Measurements from ENCODE around the gene EPX.

Gene EPX

GRCh38 chr17:58165981-58166380, 26.5 kb upstream of the EPX start:
- no peaks in the 10 kb centered on the region for H3K4me1 ChIP-seq (ENCODE audit: control insufficient read depth, insufficient read depth, low read length)
- H3K9ac ChIP-seq (ENCODE audit: low read length) = no peak overlapping the region
- no peak overlapping the region for H3K4me3 ChIP-seq (ENCODE audit: low read length)
- H3K36me3 ChIP-seq (ENCODE audit: control insufficient read depth, insufficient read depth, low read length) = no peaks in the 10 kb centered on the region
- no peaks in the 10 kb centered on the region for H3K9me3 ChIP-seq (ENCODE audit: control insufficient read depth, low read length)
- peaks cover 4% of the 10 kb centered on the region for H3K27me3 ChIP-seq (ENCODE audit: control insufficient read depth, insufficient read depth, low read length)

GRCh38 chr17:58166682-58167081, 25.8 kb upstream of the EPX start, which contains the start of gene OR4D2:
Gene OR4D2 (plus strand): TSS chr17:58166982. CDS start chr17:58169656, 2,674 bp downstream.
- Histone ChIP-seq H3K9ac (ENCODE audit: low read length) (no peak within 1 kb of the TSS), H3K4me3 (ENCODE audit: low read length) (no peak within 1 kb of the TSS), H3K4me1 (ENCODE audit: control insufficient read depth, insufficient read depth, low read length) (no peaks in the 10 kb centered on the region), H3K36me3 (ENCODE audit: control insufficient read depth, insufficient read depth, low read length) (no peaks in the 10 kb centered on the region), H3K9me3 (ENCODE audit: control insufficient read depth, low read length) (no peaks in the 10 kb centered on the region), H3K27me3 (ENCODE audit: control insufficient read depth, insufficient read depth, low read length) (peaks cover 4% of the 10 kb centered on the region)

DNA sequence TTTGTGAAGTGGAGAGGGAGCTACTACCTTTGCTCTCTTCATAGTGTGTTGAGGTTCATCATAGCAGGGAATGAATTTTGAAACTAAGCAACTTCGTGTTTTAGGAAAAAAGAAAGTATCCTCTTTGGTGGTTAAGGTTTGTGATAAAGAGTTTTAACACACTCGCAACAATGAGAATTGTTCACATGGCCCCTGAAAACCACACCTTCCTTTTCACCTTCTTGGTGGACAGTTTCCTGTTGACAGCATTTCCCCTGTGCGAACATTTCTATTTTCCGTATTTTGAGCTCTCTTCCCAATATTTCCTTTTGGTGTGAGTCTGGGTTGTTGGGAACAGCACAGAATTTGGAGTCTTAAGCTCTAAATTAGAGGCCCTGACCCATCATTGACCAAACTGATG, 21.9 kb upstream of the EPX start:
- Histone ChIP-seq H3K27me3 (ENCODE audit: control insufficient read depth, insufficient read depth, low read length) (peaks cover 4% of the 10 kb centered on the region), H3K9me3 (ENCODE audit: control insufficient read depth, low read length) (no peaks in the 10 kb centered on the region), H3K36me3 (ENCODE audit: control insufficient read depth, insufficient read depth, low read length) (no peaks in the 10 kb centered on the region), H3K9ac (ENCODE audit: low read length) (no peak overlapping the region), H3K4me1 (ENCODE audit: control insufficient read depth, insufficient read depth, low read length) (no peaks in the 10 kb centered on the region), H3K4me3 (ENCODE audit: low read length) (no peak overlapping the region)

GRCh38 chr17:58172369-58173071, 20.0 kb upstream of the EPX start:
- Histone ChIP-seq H3K27me3 (ENCODE audit: control insufficient read depth, insufficient read depth, low read length) (peaks cover 4% of the 10 kb centered on the region), H3K9ac (ENCODE audit: low read length) (no peak overlapping the region), H3K9me3 (ENCODE audit: control insufficient read depth, low read length) (no peaks in the 10 kb centered on the region), H3K36me3 (ENCODE audit: control insufficient read depth, insufficient read depth, low read length) (no peaks in the 10 kb centered on the region), H3K4me3 (ENCODE audit: low read length) (no peak overlapping the region), H3K4me1 (ENCODE audit: control insufficient read depth, insufficient read depth, low read length) (no peaks in the 10 kb centered on the region)

DNA sequence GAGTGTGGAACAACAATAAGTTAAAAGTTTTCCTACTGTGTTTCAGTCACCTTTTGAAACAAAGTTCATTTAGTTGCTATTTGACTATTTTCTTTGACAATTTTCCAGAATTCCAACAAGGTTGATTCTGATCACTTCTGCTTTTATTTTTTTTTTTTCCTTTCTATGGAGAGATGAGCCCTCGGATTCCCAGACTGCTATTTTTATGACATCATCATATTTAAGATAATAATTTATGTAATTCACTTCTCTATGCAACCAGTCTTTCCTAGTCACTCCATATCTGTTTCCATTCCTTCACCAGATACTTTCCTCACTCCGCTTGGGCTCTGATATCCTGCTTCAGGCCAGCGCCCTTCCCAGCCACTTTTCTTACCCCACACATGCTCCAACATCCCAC, 17.7 kb upstream of the EPX start:
- Histone ChIP-seq H3K4me3 (ENCODE audit: low read length) (no peak overlapping the region), H3K36me3 (ENCODE audit: control insufficient read depth, insufficient read depth, low read length) (no peaks in the 10 kb centered on the region), H3K4me1 (ENCODE audit: control insufficient read depth, insufficient read depth, low read length) (no peaks in the 10 kb centered on the region), H3K9me3 (ENCODE audit: control insufficient read depth, low read length) (no peaks in the 10 kb centered on the region), H3K27me3 (ENCODE audit: control insufficient read depth, insufficient read depth, low read length) (no peaks in the 10 kb centered on the region), H3K9ac (ENCODE audit: low read length) (no peak overlapping the region)

DNA sequence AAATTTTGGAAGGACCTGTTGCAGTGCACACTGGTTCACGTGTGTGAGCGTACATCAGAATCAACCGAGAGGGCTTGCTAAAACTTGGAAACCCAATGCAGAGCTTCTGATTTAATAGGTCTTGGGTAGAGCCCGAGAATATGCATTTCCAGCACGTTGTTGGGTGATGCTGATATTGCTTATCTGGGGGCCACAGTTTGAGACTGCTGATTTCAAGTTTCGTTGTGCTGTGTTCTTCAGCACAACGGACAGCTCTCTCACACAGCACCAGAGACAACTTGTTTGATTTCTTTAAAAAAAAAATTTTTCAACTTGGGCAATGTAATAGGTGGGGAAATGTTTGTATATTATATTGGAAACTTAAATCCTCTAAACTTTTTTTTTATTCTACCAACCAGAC, 16.3 kb upstream of the EPX start:
- Histone ChIP-seq H3K4me1 (ENCODE audit: control insufficient read depth, insufficient read depth, low read length) (no peaks in the 10 kb centered on the region), H3K36me3 (ENCODE audit: control insufficient read depth, insufficient read depth, low read length) (no peaks in the 10 kb centered on the region), H3K27me3 (ENCODE audit: control insufficient read depth, insufficient read depth, low read length) (no peaks in the 10 kb centered on the region), H3K9ac (ENCODE audit: low read length) (no peak overlapping the region), H3K9me3 (ENCODE audit: control insufficient read depth, low read length) (no peaks in the 10 kb centered on the region), H3K4me3 (ENCODE audit: low read length) (no peak overlapping the region)

DNA sequence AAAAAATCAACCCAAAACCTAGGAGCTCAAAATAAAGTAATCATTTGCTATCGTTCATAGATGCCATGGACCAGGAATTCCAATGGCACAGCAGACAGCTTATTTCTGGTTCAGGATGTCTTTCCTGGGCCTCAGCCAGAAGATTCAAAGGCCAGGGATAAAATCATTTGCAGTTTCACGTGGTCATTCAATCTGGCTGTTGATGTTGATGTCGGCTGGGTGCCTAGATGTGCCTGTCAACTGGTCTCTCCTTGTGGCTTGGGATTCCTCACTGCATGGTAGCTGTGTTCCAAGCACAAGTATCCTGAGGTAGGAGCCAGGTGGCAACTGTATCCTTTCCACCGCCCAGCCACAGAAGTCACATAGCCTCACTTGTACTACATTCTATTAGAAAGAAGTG, 10.7 kb upstream of the EPX start:
- Histone ChIP-seq H3K9ac (ENCODE audit: low read length) (no peak overlapping the region), H3K4me3 (ENCODE audit: low read length) (no peak overlapping the region), H3K4me1 (ENCODE audit: control insufficient read depth, insufficient read depth, low read length) (no peaks in the 10 kb centered on the region), H3K27me3 (ENCODE audit: control insufficient read depth, insufficient read depth, low read length) (peaks cover 7% of the 10 kb centered on the region), H3K36me3 (ENCODE audit: control insufficient read depth, insufficient read depth, low read length) (no peaks in the 10 kb centered on the region), H3K9me3 (ENCODE audit: control insufficient read depth, low read length) (no peaks in the 10 kb centered on the region)

- Histone ChIP-seq H3K27me3 (ENCODE audit: control insufficient read depth, insufficient read depth, low read length) (peaks cover 11% of the 10 kb centered on the region), H3K4me1 (ENCODE audit: control insufficient read depth, insufficient read depth, low read length) (no peaks in the 10 kb centered on the region), H3K9me3 (ENCODE audit: control insufficient read depth, low read length) (no peaks in the 10 kb centered on the region), H3K9ac (ENCODE audit: low read length) (no peak overlapping the region), H3K36me3 (ENCODE audit: control insufficient read depth, insufficient read depth, low read length) (no peaks in the 10 kb centered on the region), H3K4me3 (ENCODE audit: low read length) (no peak overlapping the region)
These were observed 9.0 kb upstream of the EPX start for GRCh38 chr17:58183514-58183913.

DNA sequence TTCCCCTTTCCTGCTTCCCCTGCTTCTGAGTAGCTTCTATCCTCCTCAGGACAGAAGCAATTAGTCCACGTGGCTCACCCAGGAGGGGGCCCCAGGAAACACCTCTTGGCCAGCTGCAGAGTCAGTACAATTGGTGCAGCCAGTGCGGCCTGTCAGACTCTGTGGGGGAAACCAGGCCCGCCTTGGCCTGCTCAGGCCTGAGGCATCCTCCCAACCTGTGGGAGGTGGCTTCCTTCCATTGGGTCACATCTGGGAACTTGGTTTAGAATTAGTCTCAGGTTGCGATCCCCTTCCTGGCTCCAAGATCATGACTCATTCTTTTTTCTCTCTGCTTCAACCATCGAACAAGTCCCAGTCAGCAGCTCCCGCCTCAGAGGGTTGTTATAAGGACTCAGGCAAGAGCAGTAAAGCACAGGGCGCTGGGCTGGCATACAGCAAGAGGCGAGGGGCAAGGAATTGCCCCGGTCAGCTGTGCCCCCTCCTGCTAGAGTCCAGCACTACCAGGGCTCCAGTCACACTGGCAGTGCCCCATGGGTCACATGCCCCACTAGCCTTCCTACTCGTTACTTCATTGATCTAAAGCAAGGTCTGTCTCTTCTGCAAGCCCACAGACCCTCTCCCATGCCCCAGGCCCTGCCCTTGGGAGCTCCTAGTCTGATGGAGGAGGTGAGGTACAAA, 8.1 kb upstream of the EPX start:
- H3K27me3 ChIP-seq (ENCODE audit: control insufficient read depth, insufficient read depth, low read length) = peaks cover 11% of the 10 kb centered on the region
- no peaks in the 10 kb centered on the region for H3K4me1 ChIP-seq (ENCODE audit: control insufficient read depth, insufficient read depth, low read length)
- H3K36me3 ChIP-seq (ENCODE audit: control insufficient read depth, insufficient read depth, low read length) = no peaks in the 10 kb centered on the region
- no peak overlapping the region for H3K9ac ChIP-seq (ENCODE audit: low read length)
- no peaks in the 10 kb centered on the region for H3K9me3 ChIP-seq (ENCODE audit: control insufficient read depth, low read length)
- no peak overlapping the region for H3K4me3 ChIP-seq (ENCODE audit: low read length)

- no peaks in the 10 kb centered on the region for H3K36me3 ChIP-seq (ENCODE audit: control insufficient read depth, insufficient read depth, low read length)
- no peak overlapping the region for H3K9ac ChIP-seq (ENCODE audit: low read length)
- H3K4me3 ChIP-seq (ENCODE audit: low read length) = no peak overlapping the region
- no peaks in the 10 kb centered on the region for H3K4me1 ChIP-seq (ENCODE audit: control insufficient read depth, insufficient read depth, low read length)
- peaks cover 14% of the 10 kb centered on the region for H3K27me3 ChIP-seq (ENCODE audit: control insufficient read depth, insufficient read depth, low read length)
- no peaks in the 10 kb centered on the region for H3K9me3 ChIP-seq (ENCODE audit: control insufficient read depth, low read length)
These were observed 7.4 kb upstream of the EPX start for GRCh38 chr17:58184986-58185761.

GRCh38 chr17:58186591-58186990, 5.9 kb upstream of the EPX start:
- no peaks in the 10 kb centered on the region for H3K36me3 ChIP-seq (ENCODE audit: control insufficient read depth, insufficient read depth, low read length)
- H3K27me3 ChIP-seq (ENCODE audit: control insufficient read depth, insufficient read depth, low read length) = peaks cover 21% of the 10 kb centered on the region
- H3K9me3 ChIP-seq (ENCODE audit: control insufficient read depth, low read length) = no peaks in the 10 kb centered on the region
- no peak overlapping the region for H3K4me3 ChIP-seq (ENCODE audit: low read length)
- no peaks in the 10 kb centered on the region for H3K4me1 ChIP-seq (ENCODE audit: control insufficient read depth, insufficient read depth, low read length)
- H3K9ac ChIP-seq (ENCODE audit: low read length) = no peak overlapping the region

DNA sequence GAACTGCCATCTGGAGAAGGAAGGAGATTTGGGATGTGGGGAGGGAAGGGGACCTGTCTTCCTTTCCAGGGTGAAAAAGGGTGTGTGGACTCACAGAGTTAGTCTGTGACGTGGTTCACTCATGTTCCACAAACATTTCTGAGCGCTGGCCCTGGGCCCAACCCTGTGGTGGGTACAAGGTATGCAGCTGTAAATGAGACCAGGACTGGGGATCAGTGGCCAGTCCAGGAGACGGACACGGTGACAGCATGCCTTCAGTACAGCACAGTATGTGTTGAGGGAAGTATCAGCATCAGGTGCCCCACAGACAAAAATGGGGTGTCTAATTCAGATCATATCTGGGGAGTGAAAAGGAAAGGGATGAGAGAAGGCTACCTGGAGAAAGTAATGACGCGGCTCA, 5.5 kb upstream of the EPX start:
- peaks cover 21% of the 10 kb centered on the region for H3K27me3 ChIP-seq (ENCODE audit: control insufficient read depth, insufficient read depth, low read length)
- H3K9me3 ChIP-seq (ENCODE audit: control insufficient read depth, low read length) = no peaks in the 10 kb centered on the region
- H3K9ac ChIP-seq (ENCODE audit: low read length) = no peak overlapping the region
- no peaks in the 10 kb centered on the region for H3K36me3 ChIP-seq (ENCODE audit: control insufficient read depth, insufficient read depth, low read length)
- no peak overlapping the region for H3K4me3 ChIP-seq (ENCODE audit: low read length)
- H3K4me1 ChIP-seq (ENCODE audit: control insufficient read depth, insufficient read depth, low read length) = no peaks in the 10 kb centered on the region
